NCI-H146 (cell line): ENCODE data around the gene REEP6.
"Not testable (repeated sequence)": the region's sequence is repeated elsewhere in the genome, so short reads cannot be mapped to it uniquely, and the experiment has no call there.

Experiments used
- DNase-seq: peaks from one replicate; lab custom pipeline; 2025; lab: John Stamatoyannopoulos, UW

REEP6 gene

DNA sequence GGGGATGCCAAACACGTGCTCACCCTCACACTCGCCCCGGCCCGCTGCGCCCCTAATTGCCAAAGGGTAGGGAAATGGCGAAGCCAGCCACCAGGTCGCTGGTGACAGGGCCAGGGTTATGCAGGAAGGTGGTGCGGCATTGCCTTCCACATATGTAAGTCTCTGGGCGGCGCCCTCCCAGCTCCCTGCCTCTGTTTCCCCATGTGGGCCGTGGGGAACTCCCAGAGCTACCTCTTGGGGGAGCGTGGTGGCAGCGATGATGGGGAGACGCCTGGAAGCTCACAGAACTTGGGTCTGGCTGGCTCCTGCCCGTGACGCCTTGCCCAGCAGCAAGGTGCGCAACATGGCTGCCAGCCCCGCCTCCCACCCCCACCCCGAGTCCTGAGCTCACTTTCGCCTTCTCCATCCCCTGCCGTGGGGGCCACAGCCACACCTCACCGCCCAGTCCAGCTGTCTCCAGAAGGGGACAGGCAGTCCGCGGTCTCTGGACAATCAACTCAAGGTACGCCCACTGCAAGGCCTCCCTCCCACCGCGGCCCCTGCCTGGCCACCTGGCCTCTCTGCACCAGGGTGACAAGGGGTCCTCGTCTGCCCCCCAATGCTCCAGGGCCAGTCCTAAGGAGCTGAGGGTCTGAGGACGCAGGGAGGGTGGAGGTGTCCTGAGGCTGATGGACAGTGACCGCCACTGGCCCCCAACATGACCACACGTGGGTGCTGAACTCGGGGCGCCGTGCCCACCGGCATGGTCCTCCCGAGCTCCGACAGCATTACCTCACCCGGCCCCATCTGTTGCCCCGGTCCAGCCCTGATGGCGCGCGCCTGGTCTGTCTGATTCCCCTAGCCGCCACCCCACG, 18.5 kb upstream of the REEP6 start:
- DNase-seq = peak; percentile 41

- DNase-seq = no peak
Measured at GRCh38 chr19:1473085-1473851, 17.7 kb upstream of the REEP6 start.

- no peak for DNase-seq
Measured at GRCh38 chr19:1474011-1474764, 16.8 kb upstream of the REEP6 start.

DNA sequence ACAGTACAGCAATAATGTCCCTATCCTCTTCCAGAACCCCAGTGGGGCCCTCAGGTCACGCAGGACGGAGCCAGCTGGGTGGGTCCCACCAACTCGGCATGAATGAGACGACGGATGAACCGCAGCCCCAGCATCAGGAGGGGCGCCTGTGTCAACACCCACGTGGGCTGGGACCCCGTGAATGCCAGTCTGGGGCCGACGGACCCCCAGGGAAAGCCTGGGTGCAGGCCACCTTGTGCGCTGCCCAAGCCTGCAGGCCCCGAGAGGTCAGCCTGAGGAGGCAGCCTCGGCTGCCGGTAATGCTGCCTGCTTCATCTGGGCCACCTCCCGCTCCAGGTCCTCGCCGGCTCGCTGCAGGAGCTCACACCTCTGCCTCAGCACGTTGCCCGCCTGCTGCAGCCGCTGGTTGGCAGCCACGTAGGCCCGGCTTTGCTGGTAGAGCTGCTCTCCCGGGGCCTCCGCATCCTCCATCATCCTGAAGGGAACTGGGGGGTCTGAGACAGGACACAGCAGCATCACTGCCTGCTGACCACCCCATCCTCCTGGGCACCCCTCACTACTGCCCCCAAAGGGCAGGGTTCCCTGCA, 16.1 kb upstream of the REEP6 start:
- DNase-seq = no peak

- DNase-seq = no peak
Measured at GRCh38 chr19:1475751-1476437, 15.1 kb upstream of the REEP6 start.

DNA sequence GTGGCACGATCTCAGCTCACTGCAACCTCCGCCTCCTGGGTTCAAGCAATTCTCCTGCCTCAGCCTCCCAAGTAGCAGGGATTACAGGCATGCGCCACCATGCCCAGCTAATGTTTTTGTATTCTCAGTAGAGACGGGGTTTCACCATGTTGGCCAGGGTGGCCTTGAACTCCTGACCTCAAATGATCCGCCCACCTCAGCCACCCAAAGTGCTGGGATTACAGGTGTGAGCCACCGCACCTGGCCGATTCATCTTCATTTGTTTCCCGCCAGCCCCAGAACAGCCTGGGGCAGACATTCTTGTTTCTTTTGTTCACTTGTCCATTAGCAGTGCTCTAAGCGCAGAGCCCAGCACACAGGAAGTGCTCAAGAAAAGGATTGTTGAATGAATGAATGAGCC, 13.9 kb upstream of the REEP6 start:
- not testable (repeated sequence) for DNase-seq

DNA sequence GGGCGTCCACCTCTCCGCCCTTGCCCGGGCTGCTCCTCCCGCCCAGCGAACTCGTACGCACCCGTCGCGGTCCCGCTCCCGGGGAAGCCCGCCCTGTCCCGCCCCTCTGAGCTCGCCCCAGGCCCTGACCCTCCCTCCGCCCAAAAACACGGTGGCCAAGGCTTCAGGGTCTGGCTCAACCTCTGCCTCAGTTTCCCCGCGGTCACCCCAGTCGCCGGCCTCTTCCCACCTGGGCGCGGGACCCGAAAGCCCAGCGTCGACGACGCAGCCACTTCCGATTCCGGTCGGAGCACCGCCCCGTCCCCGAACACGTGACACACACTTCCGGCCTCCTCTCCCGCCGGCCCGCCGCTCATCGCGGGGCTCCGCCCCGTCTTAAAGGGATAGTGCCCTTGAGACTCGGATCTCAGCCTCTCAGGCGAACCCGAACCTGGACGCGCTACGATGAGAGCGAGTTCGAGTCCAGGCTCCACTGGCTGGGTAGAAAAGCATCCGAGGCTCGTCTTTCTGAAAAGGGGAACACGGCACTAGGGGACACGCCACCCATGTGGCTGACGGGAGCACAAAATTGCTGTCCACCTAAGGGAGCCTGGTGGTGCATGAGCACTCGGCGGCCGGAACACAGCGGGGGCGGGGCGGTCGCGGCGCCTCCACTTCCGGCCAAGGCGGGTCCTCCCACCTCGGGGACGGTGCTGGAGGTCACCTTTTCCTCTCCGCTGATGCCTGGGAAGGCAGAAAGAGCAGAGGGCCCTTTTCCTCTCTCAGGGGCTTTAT, 11.9 kb upstream of the REEP6 start, which contains the start of gene C19orf25:
C19orf25 (minus strand) TSS at position 282 of the 774 bp plus-strand sequence. CDS start 312 bp downstream, outside the sequence.
- peak; percentile 90 for DNase-seq

DNA sequence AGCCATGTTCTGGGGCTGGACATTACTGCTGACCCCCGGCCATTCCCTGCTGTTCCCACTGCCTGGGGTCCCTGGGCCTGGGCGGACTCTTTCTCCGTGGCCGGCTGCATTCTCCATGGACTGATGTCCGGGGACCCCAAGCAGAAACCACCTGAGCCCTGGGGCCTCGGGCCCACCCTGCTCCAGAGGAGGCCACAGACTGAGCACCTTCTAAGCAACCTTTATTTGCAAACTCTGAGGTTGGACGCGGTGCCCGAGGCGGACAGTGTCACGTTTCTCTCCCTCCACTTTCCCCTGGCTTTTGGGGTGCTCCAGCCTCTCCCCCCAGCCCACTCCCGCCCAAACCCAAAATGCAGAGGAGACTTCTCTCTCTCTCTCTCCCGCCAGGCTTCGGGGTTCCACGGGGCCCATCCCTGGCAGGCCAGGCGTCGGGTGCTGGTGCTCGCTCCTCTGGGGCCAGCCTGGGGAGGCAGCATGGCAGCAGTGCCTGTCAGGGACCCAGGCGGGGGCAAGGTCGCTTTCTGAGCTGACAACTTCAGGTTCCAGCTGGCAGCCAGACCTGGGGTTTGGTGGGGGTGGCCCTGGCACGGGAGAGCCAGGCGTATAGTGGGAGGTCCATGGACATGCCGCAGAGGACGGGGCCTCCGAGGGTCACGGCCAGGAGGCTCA, 9.6 kb upstream of the REEP6 start:
- DNase-seq = no peak

DNA sequence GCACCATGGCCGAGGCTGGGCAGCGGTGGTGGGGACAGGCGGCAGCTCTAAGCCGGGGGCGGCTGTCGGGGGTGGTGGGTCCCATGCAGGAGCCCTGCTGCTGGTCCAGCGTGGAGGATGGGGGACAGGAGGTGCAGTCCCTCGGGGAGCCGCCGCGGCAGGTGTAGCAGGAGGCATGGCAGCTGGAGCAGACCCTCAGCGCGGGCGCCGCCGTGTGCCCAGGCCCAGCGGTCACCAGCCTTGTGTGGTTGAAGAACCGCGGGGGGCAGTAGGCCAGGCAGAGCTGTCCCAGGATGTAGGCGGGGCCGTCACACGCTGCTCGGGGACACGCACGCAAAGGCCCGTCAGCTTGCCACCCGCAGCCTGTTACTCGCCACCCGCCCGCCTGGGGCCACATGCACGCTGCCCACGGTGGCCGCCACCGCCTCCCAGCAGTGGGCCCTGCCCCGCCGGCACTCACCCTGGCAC, 9.1 kb upstream of the REEP6 start:
- DNase-seq = peak; percentile 53

- DNase-seq = no peak
Measured at GRCh38 chr19:1482361-1483130, 8.4 kb upstream of the REEP6 start.

DNA sequence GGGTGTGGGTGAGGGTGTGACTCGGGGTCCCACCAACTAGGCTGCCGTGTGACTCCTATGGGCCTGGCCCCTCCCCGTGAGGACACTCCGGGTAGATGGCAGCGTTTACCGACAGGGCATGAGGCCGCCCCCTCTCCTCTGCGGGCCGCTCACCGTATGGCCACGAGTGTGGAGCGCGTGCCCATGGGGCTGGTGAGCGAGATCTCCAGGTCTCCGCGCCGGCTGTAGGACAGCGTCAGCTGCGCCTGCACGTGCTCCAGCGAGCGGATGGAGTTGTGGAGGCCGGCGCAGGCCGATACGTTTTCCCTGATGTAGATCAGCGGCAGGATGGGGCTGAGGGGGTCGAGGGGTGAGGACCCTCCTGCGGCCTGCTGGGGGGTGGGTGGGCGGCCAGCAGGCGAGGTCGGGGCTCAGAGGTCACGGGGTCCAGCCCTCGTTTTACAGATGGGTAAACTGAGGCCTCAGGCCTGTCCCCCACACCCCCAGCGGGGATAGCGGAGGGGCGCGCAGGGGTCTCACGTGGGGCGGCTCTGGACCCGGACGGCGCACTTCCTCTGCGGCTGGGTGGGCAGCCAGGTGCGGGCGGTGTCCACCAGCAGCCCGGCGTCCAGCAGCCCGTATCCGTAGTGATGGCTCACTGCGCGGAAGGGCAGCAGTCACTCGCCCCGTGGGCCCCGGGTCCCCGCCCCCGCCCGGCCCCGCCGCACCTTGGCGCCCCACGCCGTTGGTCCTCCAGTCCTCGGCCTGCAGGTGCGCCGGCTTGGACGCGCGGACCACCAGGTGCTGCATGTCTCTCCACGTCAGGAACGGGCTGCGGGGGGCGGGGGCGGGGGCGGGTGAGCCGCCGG, 7.6 kb upstream of the REEP6 start:
- no peak for DNase-seq

DNA sequence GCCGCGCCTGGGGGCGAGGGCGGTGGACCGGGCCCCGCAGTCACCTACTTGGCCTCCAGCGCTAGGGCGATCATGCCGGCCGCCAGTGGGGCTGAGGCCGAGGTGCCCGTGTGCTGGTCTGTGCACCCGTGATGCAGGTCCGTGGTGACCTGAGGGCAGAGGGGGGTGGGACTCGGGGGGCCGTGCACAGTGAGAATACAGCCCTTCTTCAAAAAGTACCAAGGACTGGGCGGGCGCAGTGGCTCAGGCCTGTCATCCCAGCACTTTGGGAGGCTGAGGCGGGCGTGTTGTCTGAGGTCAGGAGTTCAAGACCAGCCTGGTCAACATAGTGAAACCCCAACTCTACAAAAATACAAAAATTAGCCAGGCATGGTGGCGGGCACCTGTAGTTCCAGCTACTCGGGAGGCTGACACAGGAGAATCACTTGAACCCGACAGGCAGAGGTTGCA, 7.0 kb upstream of the REEP6 start:
- no peak for DNase-seq

DNA sequence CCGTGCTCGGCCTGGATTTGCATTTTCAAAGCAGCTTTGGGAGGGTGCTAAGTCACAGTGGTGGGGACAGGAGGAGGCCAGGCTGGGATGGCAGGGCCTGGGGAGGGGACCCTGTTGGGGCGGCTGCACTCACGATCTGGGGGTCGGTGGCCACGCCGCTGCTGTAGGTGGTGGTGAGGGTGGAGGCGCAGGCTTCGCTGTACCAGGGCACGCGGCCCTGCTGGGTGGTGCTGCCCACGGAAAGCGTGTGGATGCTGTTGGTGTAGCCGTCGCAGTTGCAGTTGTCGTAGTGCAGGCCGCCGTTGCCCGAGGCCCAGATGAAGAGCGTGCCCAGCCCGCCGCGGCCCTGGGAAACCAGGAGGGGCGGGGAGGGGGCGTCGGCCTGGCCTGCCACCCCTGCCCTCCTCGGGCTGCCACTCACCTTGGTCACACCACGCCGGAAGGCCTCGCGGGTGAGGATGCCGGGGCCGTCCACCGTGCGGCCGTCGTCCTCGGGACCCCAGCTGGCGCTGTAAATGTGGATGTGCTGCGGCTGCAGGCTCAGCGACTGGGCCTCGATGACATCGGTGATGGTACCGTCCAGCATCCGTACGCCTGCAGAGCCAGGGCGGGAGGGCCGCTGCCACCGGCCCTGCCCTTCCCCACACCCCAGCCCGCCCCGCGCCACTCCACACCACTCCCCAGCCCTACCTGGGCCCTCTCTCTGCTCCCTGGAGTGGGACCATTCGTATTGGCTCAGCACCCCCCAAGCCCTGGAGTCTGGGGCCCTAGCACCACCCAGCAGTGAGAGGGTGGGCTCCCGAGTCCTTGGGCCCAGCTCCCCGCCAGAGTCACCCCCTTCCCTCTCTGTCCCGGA, 4.0 kb upstream of the REEP6 start:
- DNase-seq = no peak

DNA sequence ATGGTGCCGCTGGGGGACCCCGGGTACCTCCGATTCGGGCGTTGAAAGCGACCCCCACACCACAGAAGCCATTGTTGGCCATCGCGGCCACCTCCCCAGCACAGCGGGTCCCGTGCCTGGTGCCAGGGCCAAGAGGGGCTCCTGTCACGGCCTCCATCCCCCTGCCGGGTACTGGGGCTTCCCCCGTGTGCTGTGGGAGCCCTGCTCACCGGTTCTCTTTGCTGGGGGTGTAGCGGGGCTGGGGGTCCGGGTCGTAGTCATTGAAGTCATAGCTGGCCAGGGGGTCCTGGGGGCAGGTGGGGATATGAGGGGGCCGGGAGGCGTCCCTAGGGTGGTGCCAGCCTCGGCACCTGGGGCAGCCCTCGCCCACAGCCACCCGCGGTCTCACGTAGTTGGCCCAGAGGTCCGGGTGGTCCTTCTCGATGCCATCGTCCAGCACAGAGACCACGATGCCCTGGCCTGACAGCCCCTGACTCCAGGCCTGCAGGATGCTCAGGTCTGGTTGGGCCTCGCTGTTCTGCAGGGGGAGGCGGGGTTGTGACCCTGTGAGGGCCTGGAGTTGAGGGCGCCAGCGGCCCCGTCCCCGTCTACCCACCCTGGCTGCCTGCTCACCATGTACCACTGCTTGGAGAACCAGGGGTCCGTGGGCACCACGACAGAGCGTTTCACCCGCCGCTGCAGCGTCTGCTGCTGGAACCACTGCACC, 3.3 kb upstream of the REEP6 start:
- DNase-seq = no peak

DNA sequence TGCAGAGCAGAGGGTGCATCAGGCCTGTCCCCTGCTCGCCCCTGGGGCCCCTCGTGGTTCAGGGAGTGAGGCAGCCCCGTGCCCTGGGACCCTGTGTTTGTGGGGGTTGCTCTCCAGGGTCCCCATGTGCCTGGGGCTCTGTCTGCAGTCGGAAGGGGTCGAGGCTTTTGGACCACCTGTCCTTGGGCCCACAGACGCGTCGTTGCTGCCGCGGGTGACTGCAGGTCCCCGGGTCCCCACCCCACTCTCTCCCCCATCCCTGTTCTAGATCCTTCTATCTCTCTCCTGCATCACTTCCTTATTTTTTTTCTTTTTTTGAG, 2.7 kb upstream of the REEP6 start:
- no peak for DNase-seq

- no peak for DNase-seq
Measured at GRCh38 chr19:1489463-1490310, 1.3 kb upstream of the REEP6 start.
